Keratinocyte (primary cell): ENCODE results near the gene PTPRT. TPM values are rescaled to one million over a fixed set of nuclear protein-coding genes. Genes with fewer than 3 reads are reported as not detected.

Source experiments
- DNase-seq: peaks from one replicate; pipeline ENCODE4 v3.0.0-alpha.2; 2011; ENCODE audit warnings: low read depth, missing footprints, low spot score
- FAIRE-seq: peaks from 2 replicates; lab custom pipeline; 2011; peaks lifted over from hg19 to GRCh38; lab: Jason Lieb, UNC
- H2AFZ ChIP-seq: 2 replicates; pipeline ENCODE4 v1.6.0; 2012; ENCODE audit warnings: low read length, control low read depth, inconsistent platforms; ENCODE audit not compliant: control insufficient read depth
- H3K27ac ChIP-seq: 2 replicates; pipeline ENCODE4 v1.5.1; 2011; ENCODE audit warnings: low read length; ENCODE audit not compliant: control insufficient read depth, insufficient read depth
- H3K27me3 ChIP-seq: 3 replicates; pipeline ENCODE4 v1.6.0; 2011; ENCODE audit warnings: low read length; ENCODE audit not compliant: control insufficient read depth, insufficient read depth; ENCODE audit errors: extremely low read depth
- H3K36me3 ChIP-seq, 2 experiments: 2 replicates in 1 of 2; 3 replicates in 1 of 2; pipeline ENCODE4 v1.5.1; 2011; ENCODE audit warnings: low read length in 2 of 2, mild to moderate bottlenecking in 1 of 2; ENCODE audit not compliant: control insufficient read depth in 2 of 2, insufficient read depth in 2 of 2; ENCODE audit errors: extremely low read depth in 1 of 2
- H3K4me1 ChIP-seq: 3 replicates; pipeline ENCODE4 v1.5.1; 2011; ENCODE audit warnings: low read length; ENCODE audit not compliant: control insufficient read depth, insufficient read depth; ENCODE audit errors: extremely low read depth
- H3K4me2 ChIP-seq: 3 replicates; pipeline ENCODE4 v1.6.0; 2011; ENCODE audit warnings: low read depth, low read length; ENCODE audit not compliant: control insufficient read depth, insufficient read depth; ENCODE audit errors: extremely low read depth
- H3K4me3 ChIP-seq, 3 experiments: fragments of 200-600 bp in 1 of 3; sonication (generic) in 1 of 3; 2 replicates in 2 of 3; 3 replicates in 1 of 3; pipeline ENCODE4 v1.5.1; 2011 to 2016; ENCODE audit warnings: low read length in 3 of 3, mild to moderate bottlenecking in 3 of 3, control low read depth in 2 of 3, inconsistent platforms in 1 of 3, low read depth in 1 of 3, mixed read lengths in 1 of 3, mixed run types in 1 of 3, moderate library complexity in 1 of 3; ENCODE audit not compliant: control insufficient read depth in 2 of 3, insufficient read depth in 2 of 3; ENCODE audit errors: extremely low read depth in 1 of 3
- H3K79me2 ChIP-seq: 2 replicates; pipeline ENCODE4 v1.6.0; 2012; ENCODE audit warnings: low read length; ENCODE audit not compliant: control insufficient read depth, insufficient read depth
- H3K9ac ChIP-seq: 3 replicates; pipeline ENCODE4 v1.6.0; 2011; ENCODE audit warnings: low read length; ENCODE audit not compliant: control insufficient read depth, insufficient read depth; ENCODE audit errors: extremely low read depth
- H3K9me1 ChIP-seq: 3 replicates; pipeline ENCODE4 v1.6.0; 2011; ENCODE audit warnings: low read length; ENCODE audit not compliant: control insufficient read depth, insufficient read depth; ENCODE audit errors: extremely low read depth
- H3K9me3 ChIP-seq: 2 replicates; pipeline ENCODE4 v1.5.1; 2012; ENCODE audit warnings: low read depth, low read length; ENCODE audit not compliant: control insufficient read depth
- H4K20me1 ChIP-seq: 3 replicates; pipeline ENCODE4 v1.6.0; 2011; ENCODE audit warnings: low read length; ENCODE audit not compliant: control insufficient read depth, insufficient read depth; ENCODE audit errors: extremely low read depth
- EZH2 ChIP-seq: IDR thresholded peaks from one replicate; pipeline ENCODE4 v1.6.1; 2012; ENCODE audit warnings: inconsistent platforms, mild to moderate bottlenecking, low read length, moderate library complexity
- dilution Hi-C: fragments of 300-500 bp; cut with MboI; formaldehyde crosslinking; loops from one replicate; pipeline ENCODE4 v1.7.0; 2020; ENCODE audit warnings: low sequenced_read_pairs; ENCODE audit not compliant: extremely low pct_ligation_motif_present
- polyA plus RNA-seq, 5 experiments: library from polyadenylated mRNA; depleted of rRNA in 3 of 5; stranded (reverse) in 3 of 5; stranded (forward) in 1 of 5; unstranded in 1 of 5; fragments of >200 nt; gene quantifications; 1 replicate in 1 of 5; 2 replicates in 3 of 5; 3 replicates in 1 of 5; pipeline versions ENCODE4 v1.2.1 to v1.2.3, GENCODE V29; 2011 to 2012; ENCODE audit warnings: missing spikeins in 2 of 5, low read depth in 1 of 5, low replicate concordance in 1 of 5
- TF ChIP-seq, protein P1 (sequence below), 3 experiments: IDR thresholded peaks in 1 of 3; conservative IDR thresholded peaks in 1 of 3; optimal IDR thresholded peaks in 1 of 3; 2 replicates in 2 of 3; 3 replicates in 1 of 3; pipeline versions ENCODE3 to v1.5.1; 2011; ENCODE audit warnings: low read length in 3 of 3, mild to moderate bottlenecking in 3 of 3, moderate library complexity in 2 of 3, control low read depth in 1 of 3, inconsistent platforms in 1 of 3; ENCODE audit not compliant: insufficient read depth in 2 of 3; ENCODE audit errors: extremely low read depth in 1 of 3

PTPRT gene
- polyA plus RNA-seq, 1 donor (not counting 4 experiments of a cell fraction or from before 2014, with no cell fraction given), result not detected

- Histone ChIP-seq H3K4me2 (no peak overlapping the region), H2AFZ (no peak overlapping the region), H3K4me1 (no peaks in the 10 kb centered on the region), H3K9ac (no peak overlapping the region), H3K4me3 (no peak overlapping the region), H4K20me1 (no peaks in the 10 kb centered on the region), H3K79me2 (no peaks in the 10 kb centered on the region), H3K27me3 (no peaks in the 10 kb centered on the region), H3K9me3 (no peaks in the 10 kb centered on the region), H3K36me3 (no peaks in the 10 kb centered on the region), H3K27ac (no peak overlapping the region), H3K9me1 (no peaks in the 10 kb centered on the region)
- DNase-seq (no peak), FAIRE-seq (no peak)
- dilution Hi-C loops, result no loop called here
- no peak for TF ChIP-seq EZH2
- TF ChIP-seq, protein P1, sequence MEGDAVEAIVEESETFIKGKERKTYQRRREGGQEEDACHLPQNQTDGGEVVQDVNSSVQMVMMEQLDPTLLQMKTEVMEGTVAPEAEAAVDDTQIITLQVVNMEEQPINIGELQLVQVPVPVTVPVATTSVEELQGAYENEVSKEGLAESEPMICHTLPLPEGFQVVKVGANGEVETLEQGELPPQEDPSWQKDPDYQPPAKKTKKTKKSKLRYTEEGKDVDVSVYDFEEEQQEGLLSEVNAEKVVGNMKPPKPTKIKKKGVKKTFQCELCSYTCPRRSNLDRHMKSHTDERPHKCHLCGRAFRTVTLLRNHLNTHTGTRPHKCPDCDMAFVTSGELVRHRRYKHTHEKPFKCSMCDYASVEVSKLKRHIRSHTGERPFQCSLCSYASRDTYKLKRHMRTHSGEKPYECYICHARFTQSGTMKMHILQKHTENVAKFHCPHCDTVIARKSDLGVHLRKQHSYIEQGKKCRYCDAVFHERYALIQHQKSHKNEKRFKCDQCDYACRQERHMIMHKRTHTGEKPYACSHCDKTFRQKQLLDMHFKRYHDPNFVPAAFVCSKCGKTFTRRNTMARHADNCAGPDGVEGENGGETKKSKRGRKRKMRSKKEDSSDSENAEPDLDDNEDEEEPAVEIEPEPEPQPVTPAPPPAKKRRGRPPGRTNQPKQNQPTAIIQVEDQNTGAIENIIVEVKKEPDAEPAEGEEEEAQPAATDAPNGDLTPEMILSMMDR (optimal IDR thresholded peaks at IDR 0.05 in 1 of 3, IDR thresholded peaks at IDR 0.05 in 1 of 3, conservative IDR thresholded peaks at IDR 0.05 in 1 of 3; ENCODE audit: extremely low read depth in 1 of 3, insufficient read depth in 2 of 3, low read length in 3 of 3), result no peak
Observed at GRCh38 chr20:42785041-42785440, 404.7 kb downstream of the PTPRT start.

GRCh38 chr20:42779216-42779615, 410.5 kb downstream of the PTPRT start:
- Histone ChIP-seq H3K4me3 (no peak overlapping the region), H3K79me2 (no peaks in the 10 kb centered on the region), H3K9ac (no peak overlapping the region), H2AFZ (no peak overlapping the region), H3K4me1 (no peaks in the 10 kb centered on the region), H4K20me1 (no peaks in the 10 kb centered on the region), H3K27ac (no peak overlapping the region), H3K36me3 (no peaks in the 10 kb centered on the region), H3K27me3 (no peaks in the 10 kb centered on the region), H3K9me3 (peaks cover 2% of the 10 kb centered on the region), H3K9me1 (no peaks in the 10 kb centered on the region), H3K4me2 (no peak overlapping the region)
- DNase-seq, result no peak
- TF ChIP-seq, protein P1 (optimal IDR thresholded peaks at IDR 0.05 in 1 of 3, IDR thresholded peaks at IDR 0.05 in 1 of 3, conservative IDR thresholded peaks at IDR 0.05 in 1 of 3; ENCODE audit: extremely low read depth in 1 of 3, insufficient read depth in 2 of 3, low read length in 3 of 3), result no peak
- TF ChIP-seq EZH2, result no peak
- FAIRE-seq, result no peak
- dilution Hi-C loops, result no loop called here
